HL-60 (cell line): Measurements from ENCODE around the gene DOK1.

Source experiments
- POLR2AphosphoS5 ChIP-seq: IDR thresholded peaks from 2 replicates; pipeline ENCODE4 v1.6.1; 2012; ENCODE audit warnings: low read depth
- TF ChIP-seq, protein P1 (sequence below): IDR thresholded peaks from one replicate; pipeline ENCODE4 v1.5.1; 2011; ENCODE audit warnings: low read length, control low read depth, inconsistent platforms; ENCODE audit not compliant: insufficient read depth
- TF ChIP-seq, protein P2 (sequence below): IDR thresholded peaks from 2 replicates; pipeline ENCODE4 v1.6.1; 2012; ENCODE audit warnings: low read depth; ENCODE audit not compliant: insufficient replicate concordance

DNA sequence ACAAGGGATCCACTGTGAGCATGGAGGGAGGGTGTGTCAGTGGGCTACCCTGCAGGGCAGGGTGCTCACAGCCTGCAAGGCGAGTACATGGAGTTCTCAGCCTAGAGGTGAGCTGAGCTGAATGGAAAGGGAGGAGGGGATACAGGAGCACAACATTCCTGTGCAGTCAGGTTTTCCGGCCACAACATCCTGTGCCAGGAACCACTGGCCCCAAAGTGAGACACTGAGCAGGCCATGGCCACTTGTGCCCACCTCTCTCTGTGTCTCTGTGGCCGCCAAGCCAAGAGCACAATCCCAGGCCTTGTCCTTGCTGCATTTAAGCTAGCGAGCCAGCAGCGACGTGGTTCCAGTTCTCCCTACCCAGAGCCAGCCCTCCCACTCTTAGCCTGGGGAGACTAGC, 6.1 kb downstream of the DOK1 start:
- TF ChIP-seq, protein P1, sequence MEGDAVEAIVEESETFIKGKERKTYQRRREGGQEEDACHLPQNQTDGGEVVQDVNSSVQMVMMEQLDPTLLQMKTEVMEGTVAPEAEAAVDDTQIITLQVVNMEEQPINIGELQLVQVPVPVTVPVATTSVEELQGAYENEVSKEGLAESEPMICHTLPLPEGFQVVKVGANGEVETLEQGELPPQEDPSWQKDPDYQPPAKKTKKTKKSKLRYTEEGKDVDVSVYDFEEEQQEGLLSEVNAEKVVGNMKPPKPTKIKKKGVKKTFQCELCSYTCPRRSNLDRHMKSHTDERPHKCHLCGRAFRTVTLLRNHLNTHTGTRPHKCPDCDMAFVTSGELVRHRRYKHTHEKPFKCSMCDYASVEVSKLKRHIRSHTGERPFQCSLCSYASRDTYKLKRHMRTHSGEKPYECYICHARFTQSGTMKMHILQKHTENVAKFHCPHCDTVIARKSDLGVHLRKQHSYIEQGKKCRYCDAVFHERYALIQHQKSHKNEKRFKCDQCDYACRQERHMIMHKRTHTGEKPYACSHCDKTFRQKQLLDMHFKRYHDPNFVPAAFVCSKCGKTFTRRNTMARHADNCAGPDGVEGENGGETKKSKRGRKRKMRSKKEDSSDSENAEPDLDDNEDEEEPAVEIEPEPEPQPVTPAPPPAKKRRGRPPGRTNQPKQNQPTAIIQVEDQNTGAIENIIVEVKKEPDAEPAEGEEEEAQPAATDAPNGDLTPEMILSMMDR, result no peak
- TF ChIP-seq, protein P2, sequence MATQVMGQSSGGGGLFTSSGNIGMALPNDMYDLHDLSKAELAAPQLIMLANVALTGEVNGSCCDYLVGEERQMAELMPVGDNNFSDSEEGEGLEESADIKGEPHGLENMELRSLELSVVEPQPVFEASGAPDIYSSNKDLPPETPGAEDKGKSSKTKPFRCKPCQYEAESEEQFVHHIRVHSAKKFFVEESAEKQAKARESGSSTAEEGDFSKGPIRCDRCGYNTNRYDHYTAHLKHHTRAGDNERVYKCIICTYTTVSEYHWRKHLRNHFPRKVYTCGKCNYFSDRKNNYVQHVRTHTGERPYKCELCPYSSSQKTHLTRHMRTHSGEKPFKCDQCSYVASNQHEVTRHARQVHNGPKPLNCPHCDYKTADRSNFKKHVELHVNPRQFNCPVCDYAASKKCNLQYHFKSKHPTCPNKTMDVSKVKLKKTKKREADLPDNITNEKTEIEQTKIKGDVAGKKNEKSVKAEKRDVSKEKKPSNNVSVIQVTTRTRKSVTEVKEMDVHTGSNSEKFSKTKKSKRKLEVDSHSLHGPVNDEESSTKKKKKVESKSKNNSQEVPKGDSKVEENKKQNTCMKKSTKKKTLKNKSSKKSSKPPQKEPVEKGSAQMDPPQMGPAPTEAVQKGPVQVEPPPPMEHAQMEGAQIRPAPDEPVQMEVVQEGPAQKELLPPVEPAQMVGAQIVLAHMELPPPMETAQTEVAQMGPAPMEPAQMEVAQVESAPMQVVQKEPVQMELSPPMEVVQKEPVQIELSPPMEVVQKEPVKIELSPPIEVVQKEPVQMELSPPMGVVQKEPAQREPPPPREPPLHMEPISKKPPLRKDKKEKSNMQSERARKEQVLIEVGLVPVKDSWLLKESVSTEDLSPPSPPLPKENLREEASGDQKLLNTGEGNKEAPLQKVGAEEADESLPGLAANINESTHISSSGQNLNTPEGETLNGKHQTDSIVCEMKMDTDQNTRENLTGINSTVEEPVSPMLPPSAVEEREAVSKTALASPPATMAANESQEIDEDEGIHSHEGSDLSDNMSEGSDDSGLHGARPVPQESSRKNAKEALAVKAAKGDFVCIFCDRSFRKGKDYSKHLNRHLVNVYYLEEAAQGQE, result no peak
- TF ChIP-seq POLR2AphosphoS5, result no peak
